ENCODE measurements around the gene ASCL2.
"Not testable (repeated sequence)": the region's sequence is repeated elsewhere in the genome, so short reads cannot be mapped to it uniquely, and the experiment has no call there.

The ASCL2 gene

GRCh38 chr11:2296913-2297622 lies 26.7 kb upstream of the ASCL2 start:
- no peak for DNase-seq

- DNase-seq: no peak
These were observed 25.9 kb upstream of the ASCL2 start for GRCh38 chr11:2295971-2296912.

GRCh38 chr11:2294926-2295290 lies 24.5 kb upstream of the ASCL2 start:
- no peak for DNase-seq

GRCh38 chr11:2293984-2294925 lies 23.9 kb upstream of the ASCL2 start:
- no peak for DNase-seq

GRCh38 chr11:2293531-2293971 lies 23.2 kb upstream of the ASCL2 start:
- DNase-seq: no peak

- no peak for DNase-seq
These were observed 20.0 kb upstream of the ASCL2 start for GRCh38 chr11:2290351-2290841.

- no peak for DNase-seq
These were observed 19.5 kb upstream of the ASCL2 start for GRCh38 chr11:2289859-2290258.

GRCh38 chr11:2289350-2289749 lies 19.0 kb upstream of the ASCL2 start:
- DNase-seq: no peak

- DNase-seq: no peak
These were observed 16.7 kb upstream of the ASCL2 start for GRCh38 chr11:2287091-2287490.

GRCh38 chr11:2286350-2286749 lies 16.0 kb upstream of the ASCL2 start:
- not testable (repeated sequence) for DNase-seq

GRCh38 chr11:2280208-2280607 lies 9.8 kb upstream of the ASCL2 start:
- no peak for DNase-seq

- DNase-seq: no peak
These were observed 7.6 kb upstream of the ASCL2 start for GRCh38 chr11:2277933-2278523.

GRCh38 chr11:2277008-2277346 lies 6.6 kb upstream of the ASCL2 start:
- DNase-seq: no peak

GRCh38 chr11:2276280-2277007 lies 6.1 kb upstream of the ASCL2 start:
- no peak for DNase-seq

GRCh38 chr11:2275334-2276279 lies 5.2 kb upstream of the ASCL2 start:
- no peak for DNase-seq

GRCh38 chr11:2273771-2274170 lies 3.4 kb upstream of the ASCL2 start:
- DNase-seq: no peak

GRCh38 chr11:2273311-2273710 lies 2.9 kb upstream of the ASCL2 start:
- no peak for DNase-seq

- no peak for DNase-seq
These were observed 2.5 kb upstream of the ASCL2 start for GRCh38 chr11:2272946-2273280.

- DNase-seq: no peak
These were observed 2.0 kb upstream of the ASCL2 start for GRCh38 chr11:2272228-2272945.

All from fibroblast of upper back skin (primary cell).